Endometrial microvascular endothelial cells (primary cell): ENCODE results near the gene KLHL12. TPM values are rescaled to one million over a fixed set of nuclear protein-coding genes. Genes with fewer than 3 reads are reported as not detected.

Source experiments
- in situ Hi-C: cut with HindIII; loops from 2 replicates; pipeline ENCODE4 v1.10.0; 2017; ENCODE audit warnings: low sequenced_read_pairs, low pct_unique_long_range_greater_than_20kb; ENCODE audit errors: inconsistent ontology term
- total RNA-seq: library from RNA; depleted of rRNA; stranded (reverse); fragments of >200 nt; gene quantifications from one replicate; pipeline ENCODE4 v1.2.3, GENCODE V29; 2015; ENCODE audit errors: inconsistent ontology term

The KLHL12 gene
- 22.1 TPM for total RNA-seq

- in situ Hi-C loops: no loop called here
These were observed at the start of gene KLHL12 for GRCh38 chr1:202926581-202927491. KLHL12 (minus strand) TSS chr1:202927234; CDS start chr1:202925162, 2,072 bp downstream.

DNA sequence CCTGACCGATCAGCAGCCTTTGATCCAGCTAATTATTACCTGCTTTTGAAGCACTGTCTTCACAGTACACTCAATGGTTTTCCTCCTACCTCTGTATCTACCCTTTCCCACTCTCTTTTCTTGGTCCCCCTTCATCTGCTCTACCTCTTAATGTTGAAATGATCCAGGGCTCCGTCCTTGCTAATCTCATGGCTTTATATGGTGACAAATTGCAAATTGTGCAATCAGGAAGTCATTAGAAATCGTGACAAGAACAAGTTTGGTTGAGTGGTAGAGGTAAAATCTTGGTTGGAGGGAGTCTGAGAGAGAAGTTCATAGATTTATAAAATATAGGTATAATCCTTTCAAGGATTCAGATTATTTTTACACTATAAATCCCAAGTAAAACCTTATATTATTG lies 49.6 kb upstream of the KLHL12 start:
- in situ Hi-C loops: no loop called here

GRCh38 chr1:202974856-202975255 lies 47.8 kb upstream of the KLHL12 start:
- in situ Hi-C loops: no loop called here

DNA sequence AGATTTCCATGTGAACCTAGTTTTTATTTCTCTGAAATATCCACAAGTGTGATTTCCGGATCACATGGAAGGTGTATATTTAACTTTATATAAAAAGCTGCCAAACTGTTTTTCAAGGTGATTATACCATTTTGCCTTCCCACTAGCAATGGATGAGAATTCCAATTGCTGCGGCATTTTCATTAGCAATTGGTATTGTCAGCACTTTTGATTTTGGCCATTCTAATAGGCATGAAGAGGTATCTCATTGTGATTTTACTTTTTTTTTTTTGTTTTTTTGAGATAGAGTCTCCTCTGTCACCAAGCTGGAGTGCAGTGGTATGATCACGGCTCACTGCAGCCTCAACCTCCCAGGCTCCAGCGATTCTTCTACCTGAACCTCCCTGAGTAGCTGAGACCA lies 45.0 kb upstream of the KLHL12 start:
- in situ Hi-C loops: no loop called here

GRCh38 chr1:202968895-202969295 lies 41.9 kb upstream of the KLHL12 start:
- in situ Hi-C loops: no loop called here

GRCh38 chr1:202968351-202968750 lies 41.3 kb upstream of the KLHL12 start:
- in situ Hi-C loops: no loop called here

DNA sequence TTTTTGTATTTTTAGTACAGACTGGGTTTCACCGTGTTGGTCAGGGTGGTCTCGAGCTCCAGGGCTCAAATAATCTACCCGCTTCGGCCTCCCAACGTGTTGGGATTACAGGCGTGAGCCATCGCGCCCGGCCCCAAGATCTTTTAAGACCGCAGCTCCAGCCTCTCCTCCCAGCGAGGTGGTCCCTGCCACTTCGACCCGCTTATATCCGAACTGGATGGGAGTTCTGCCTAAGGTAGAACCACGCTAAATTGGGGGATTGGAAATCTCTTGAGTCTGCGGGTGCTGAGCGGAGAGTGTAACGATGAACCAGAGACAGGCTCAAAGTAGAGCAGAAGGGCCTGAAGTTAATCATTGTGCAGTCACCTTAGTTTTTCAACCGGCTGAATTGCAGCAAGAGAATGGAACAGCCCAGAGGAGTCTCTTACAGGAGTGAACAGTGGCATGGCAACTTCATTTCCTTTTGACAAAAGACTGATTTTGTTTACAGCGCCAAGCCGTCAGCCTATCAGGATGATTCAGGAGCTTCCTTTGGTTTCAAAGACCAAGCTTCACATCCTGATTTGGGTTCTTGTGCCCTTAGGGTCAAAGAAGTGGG lies 40.7 kb upstream of the KLHL12 start:
- in situ Hi-C loops: no loop called here

- in situ Hi-C loops: no loop called here
These were observed 39.2 kb upstream of the KLHL12 start for GRCh38 chr1:202966006-202966898.

DNA sequence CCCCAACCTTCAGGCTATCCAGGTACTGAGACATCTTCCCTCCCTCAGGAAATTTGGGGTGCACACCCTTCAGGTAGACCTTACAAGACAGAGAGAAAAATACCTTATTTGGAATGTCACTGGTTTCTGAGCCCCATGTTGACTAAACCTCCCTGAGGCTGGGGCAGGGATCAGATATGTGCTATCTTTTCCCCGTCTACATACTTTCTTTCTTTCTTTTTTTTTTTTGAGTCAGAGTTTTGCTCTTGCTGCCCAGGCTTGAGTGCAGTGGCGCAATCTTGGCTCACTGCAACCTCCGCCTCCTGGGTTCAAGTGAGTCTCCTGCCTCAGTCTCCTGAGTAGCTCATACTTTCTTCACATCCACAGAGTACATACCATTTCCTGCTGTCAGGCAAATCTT lies 38.4 kb upstream of the KLHL12 start:
- in situ Hi-C loops: no loop called here

GRCh38 chr1:202964791-202965410 lies 37.9 kb upstream of the KLHL12 start:
- in situ Hi-C loops: no loop called here

DNA sequence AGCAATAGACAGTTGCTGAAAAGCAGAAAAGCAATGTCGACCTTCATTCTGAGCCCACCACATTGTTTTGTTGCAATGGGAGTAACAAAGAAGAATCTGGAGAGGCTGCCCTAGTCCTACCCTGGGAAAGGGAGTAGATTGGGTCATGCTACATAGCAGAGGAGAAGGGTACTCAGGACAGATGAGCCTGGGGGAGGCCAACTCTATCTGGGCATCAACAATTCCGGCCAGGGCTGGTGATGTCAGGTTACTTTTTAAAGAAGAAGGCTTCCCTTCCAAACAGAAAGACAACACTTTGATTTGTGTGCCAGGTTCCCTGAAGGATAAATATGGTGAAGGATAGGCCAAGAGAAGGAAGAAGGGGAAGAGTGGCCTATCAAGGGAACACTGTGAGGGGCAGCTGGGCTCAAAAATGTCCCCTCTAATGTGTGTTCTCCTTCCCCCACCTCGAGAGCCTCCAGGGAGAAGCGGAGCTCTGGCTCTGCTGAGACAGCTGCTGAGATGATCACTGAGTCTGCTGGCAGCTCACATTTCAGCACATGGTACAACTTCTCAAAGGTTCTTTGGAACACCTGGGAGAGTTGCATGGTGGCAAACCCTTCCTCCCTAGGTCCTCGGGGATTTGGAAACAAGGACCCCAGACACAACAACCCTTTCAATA lies 34.3 kb upstream of the KLHL12 start:
- in situ Hi-C loops: no loop called here

DNA sequence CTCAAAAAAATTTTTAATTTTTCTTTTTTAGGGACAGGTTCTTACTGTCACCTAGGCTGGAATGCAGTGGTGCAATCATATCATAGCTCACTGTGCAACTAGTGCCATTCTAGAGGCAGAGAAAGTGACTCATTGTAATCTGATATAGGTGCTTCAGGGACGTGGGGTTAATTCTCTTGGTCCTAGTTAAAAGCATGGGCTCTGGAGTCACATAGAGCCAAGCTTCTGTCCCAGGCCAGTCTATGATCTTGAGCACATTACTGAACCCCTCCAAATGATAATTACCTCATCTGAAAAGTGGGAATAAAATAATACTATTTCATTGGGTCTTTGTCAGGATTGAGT lies 32.2 kb upstream of the KLHL12 start:
- in situ Hi-C loops: no loop called here

GRCh38 chr1:202958544-202959275 lies 31.7 kb upstream of the KLHL12 start:
- in situ Hi-C loops: no loop called here

DNA sequence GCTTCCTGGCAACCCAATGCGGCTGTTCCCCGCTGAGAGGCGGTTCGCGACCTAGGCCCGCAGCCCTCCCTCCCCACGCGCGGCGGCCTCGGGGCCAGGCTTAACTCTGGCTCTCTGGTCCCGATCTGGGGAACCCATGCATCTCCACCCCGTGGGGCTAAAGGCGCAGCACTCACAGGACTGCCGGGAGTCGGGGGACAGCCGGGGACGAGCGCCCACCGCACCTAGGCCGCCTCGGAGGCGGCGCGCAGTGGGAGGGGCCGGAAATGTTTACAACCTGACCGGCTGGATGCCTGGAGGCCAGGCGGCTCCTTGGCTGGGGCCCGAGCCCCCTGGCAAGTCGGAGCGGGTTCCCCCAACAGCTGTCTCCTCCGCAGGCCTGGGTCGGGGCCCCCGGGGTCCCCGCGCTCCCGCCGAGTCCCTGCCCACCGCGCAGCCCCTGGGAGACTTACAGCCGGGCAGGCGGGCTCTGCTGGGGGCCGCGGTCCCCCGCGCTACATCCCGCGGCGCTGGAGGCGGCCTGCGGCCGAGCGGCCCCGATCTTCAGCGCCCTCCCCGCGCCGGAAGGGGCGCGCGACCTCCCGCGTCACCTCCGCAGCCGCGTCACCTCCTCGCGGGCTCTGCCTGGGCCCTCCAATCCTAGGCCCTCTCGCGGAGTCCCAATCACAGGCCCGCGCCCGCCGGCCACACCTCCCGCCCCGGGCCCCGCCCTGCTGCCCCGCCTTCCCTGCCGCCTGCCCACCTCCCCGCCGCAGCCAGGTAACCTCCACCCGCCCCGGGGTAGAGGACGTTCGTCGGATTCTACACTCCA lies 30.9 kb upstream of the KLHL12 start, which contains the start of gene ADIPOR1:
ADIPOR1 (minus strand) TSS at position 580 of the 811 bp plus-strand sequence. CDS start 7,242 bp downstream, outside the sequence.
- in situ Hi-C loops: no loop called here

DNA sequence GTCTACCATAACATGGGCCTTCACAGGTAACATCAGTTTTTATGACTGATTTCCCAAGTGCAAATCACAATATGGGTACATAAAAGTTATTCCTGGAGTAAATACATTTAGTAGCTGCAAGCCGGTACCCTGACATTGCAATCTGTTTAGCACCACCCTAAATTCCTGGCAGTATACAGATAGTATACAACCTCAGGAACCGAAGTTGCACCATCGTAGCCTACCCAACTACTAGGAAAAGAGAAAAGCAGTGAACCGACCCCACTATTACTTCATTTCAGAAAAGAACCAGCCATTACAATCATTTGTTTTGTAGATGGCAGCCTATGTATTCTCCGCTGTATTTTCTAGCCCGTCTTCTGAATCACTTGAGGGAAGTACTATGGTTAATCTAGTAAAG lies 29.9 kb upstream of the KLHL12 start:
- in situ Hi-C loops: no loop called here

DNA sequence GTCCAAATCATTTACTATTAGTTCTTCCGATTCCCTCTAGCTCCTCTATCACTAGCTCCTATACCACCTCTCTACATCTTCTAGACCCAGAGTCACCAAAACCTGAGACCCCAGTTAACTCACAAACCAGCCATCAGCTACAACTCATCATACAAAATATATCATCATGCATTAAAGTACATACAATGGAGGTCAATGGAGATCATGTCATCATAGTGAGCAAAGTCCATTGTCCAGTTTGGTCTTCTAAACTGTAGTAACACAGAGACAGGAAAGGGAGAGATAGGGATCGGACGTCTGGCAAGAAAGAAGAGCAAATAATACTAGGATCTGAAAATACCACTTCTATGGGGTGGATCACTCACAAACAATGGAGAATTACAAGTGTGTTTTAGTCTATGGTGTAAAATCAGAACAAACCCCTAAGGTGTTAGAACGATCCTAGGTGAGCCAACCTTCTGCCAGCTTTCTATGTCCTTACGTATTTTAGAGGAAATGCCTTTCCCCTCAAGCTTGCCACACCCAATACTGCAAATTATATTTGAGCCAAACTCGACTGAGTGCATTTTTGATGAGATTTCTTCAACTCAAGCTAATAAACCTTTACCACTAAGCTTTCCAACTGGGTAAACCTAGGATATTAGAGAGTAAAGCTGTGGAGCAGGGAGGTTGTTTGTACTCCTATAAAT lies 27.2 kb upstream of the KLHL12 start:
- in situ Hi-C loops: no loop called here

DNA sequence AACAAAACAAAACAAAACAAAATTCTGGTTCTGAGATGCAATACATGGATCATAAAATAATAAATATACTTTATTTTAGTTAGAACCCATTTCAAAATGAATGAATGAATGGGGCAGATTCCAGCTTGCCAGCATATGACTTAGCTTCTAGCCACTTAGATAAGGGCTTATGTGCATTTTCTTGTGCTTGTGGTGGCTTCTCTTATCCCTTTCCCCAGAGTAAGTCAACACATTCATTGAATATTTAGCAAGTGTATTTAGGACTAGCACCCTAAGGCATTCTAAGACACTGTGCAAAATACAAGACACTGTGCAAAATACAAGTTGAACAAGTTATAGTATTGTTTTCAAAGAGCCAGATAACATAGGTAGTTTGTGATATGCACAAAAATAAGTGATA lies 26.4 kb upstream of the KLHL12 start:
- in situ Hi-C loops: no loop called here
